Measurements from ENCODE around the gene HDHD5.

The HDHD5 gene

GRCh38 chr22:17118342-17118741, 40.7 kb downstream of the HDHD5 start:
- H3K4me3 Mint-ChIP-seq = no peak overlapping the region
- no peaks in the 10 kb centered on the region for H3K9me3 Mint-ChIP-seq
- H3K27me3 Mint-ChIP-seq = peaks cover 17% of the 10 kb centered on the region
- H3K27ac Mint-ChIP-seq = no peak overlapping the region
- H3K36me3 Mint-ChIP-seq (ENCODE audit: low read depth) = no peaks in the 10 kb centered on the region
- H3K4me1 Mint-ChIP-seq (ENCODE audit: low read depth) = peaks cover 54% of the 10 kb centered on the region

- Mint-ChIP-seq H3K36me3 (ENCODE audit: low read depth) (no peaks in the 10 kb centered on the region), H3K27me3 (peaks cover 17% of the 10 kb centered on the region), H3K27ac (no peak overlapping the region), H3K4me3 (peak overlapping the region; percentile 18), H3K4me1 (ENCODE audit: low read depth) (peaks cover 54% of the 10 kb centered on the region), H3K9me3 (no peaks in the 10 kb centered on the region)
Measured at GRCh38 chr22:17117890-17118289, 41.2 kb downstream of the HDHD5 start.

GRCh38 chr22:17117400-17117799, 41.7 kb downstream of the HDHD5 start:
- peaks cover 54% of the 10 kb centered on the region for H3K4me1 Mint-ChIP-seq (ENCODE audit: low read depth)
- H3K27me3 Mint-ChIP-seq = peaks cover 14% of the 10 kb centered on the region
- peak overlapping the region; percentile 18 for H3K4me3 Mint-ChIP-seq
- H3K9me3 Mint-ChIP-seq = no peaks in the 10 kb centered on the region
- H3K27ac Mint-ChIP-seq = peak overlapping the region; percentile 27
- no peaks in the 10 kb centered on the region for H3K36me3 Mint-ChIP-seq (ENCODE audit: low read depth)

- peak overlapping the region; percentile 74 for H3K27ac Mint-ChIP-seq
Measured at GRCh38 chr22:17116572-17117330, 42.3 kb downstream of the HDHD5 start.

GRCh38 chr22:17115945-17116565, 43.0 kb downstream of the HDHD5 start:
- Mint-ChIP-seq H3K27ac (peak overlapping the region; percentile 80), H3K9me3 (no peaks in the 10 kb centered on the region), H3K4me1 (ENCODE audit: low read depth) (peaks cover 57% of the 10 kb centered on the region), H3K4me3 (peak overlapping the region; percentile 42), H3K27me3 (peaks cover 6% of the 10 kb centered on the region), H3K36me3 (ENCODE audit: low read depth) (no peaks in the 10 kb centered on the region)

More at GRCh38 chr22:17116572-17117330, 42.3 kb downstream of the HDHD5 start:
- H3K36me3 Mint-ChIP-seq (ENCODE audit: low read depth) = no peaks in the 10 kb centered on the region
- peaks cover 54% of the 10 kb centered on the region for H3K4me1 Mint-ChIP-seq (ENCODE audit: low read depth)
- no peaks in the 10 kb centered on the region for H3K9me3 Mint-ChIP-seq
- H3K4me3 Mint-ChIP-seq = peak overlapping the region; percentile 14
- peaks cover 8% of the 10 kb centered on the region for H3K27me3 Mint-ChIP-seq

DNA sequence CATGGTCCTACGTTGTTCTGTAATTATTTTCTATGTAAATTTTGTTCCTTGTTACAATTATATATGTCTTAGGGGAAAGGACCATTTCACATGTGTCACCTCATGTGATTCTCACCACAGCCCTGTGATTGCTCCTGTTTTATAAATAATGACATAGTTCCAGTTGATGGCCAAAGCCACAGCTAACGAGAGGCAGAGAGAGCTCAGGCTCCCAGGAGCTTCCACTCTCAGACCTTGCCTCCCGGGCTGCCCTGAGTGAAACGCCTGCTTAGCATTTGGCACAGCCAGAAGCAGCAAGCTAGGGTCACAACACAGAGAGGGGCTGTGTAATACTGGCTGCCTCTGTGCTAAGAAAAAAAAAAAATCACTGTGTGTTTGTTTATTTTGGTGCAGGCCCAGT, 43.8 kb downstream of the HDHD5 start:
- Mint-ChIP-seq H3K27me3 (peaks cover 6% of the 10 kb centered on the region), H3K4me3 (no peak overlapping the region), H3K9me3 (no peaks in the 10 kb centered on the region), H3K27ac (no peak overlapping the region), H3K36me3 (ENCODE audit: low read depth) (no peaks in the 10 kb centered on the region), H3K4me1 (ENCODE audit: low read depth) (peaks cover 58% of the 10 kb centered on the region)

- peaks cover 2% of the 10 kb centered on the region for H3K36me3 Mint-ChIP-seq (ENCODE audit: low read depth)
- no peaks in the 10 kb centered on the region for H3K9me3 Mint-ChIP-seq
- peaks cover 56% of the 10 kb centered on the region for H3K4me1 Mint-ChIP-seq (ENCODE audit: low read depth)
- H3K27ac Mint-ChIP-seq = no peak overlapping the region
- H3K4me3 Mint-ChIP-seq = no peak overlapping the region
- H3K27me3 Mint-ChIP-seq = peaks cover 6% of the 10 kb centered on the region
Measured at GRCh38 chr22:17114898-17115235, 44.2 kb downstream of the HDHD5 start.

DNA sequence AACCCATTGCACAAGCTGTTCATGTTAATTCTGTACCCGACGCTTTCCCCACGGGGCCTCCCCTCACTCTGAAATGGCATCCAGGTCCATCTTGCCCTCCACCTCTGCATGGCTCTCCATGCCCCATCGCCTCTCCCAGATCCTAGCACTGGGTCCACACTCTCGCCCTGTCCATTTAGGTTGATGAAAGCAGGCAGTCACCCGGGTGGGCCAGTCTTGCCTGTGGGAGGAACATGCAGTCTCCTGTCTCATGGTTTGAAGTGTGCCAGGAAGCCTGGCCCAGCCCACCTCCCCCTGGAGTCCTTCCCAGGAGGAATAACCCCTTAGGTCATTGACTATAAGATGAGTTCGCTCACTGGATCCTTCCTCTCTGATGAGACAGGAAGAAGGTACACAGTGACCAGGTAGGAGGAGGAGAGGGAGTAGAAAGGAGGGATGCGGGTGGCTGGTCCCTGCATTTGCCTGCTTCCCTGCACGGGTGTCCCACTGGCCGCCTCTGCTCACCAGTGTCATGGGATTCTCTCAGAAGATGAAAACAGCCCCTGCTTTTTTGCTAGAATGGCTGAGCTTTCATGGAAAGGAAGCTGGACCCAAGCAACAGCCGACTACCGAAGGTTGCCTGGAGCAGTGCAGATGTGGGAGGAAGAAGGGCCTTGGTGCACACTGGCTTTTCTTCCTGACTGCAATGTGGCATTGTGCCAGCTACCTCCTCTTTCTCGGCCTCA, 44.7 kb downstream of the HDHD5 start:
- H3K36me3 Mint-ChIP-seq (ENCODE audit: low read depth) = peaks cover 3% of the 10 kb centered on the region
- no peak overlapping the region for H3K4me3 Mint-ChIP-seq
- peaks cover 55% of the 10 kb centered on the region for H3K4me1 Mint-ChIP-seq (ENCODE audit: low read depth)
- no peaks in the 10 kb centered on the region for H3K9me3 Mint-ChIP-seq
- no peak overlapping the region for H3K27ac Mint-ChIP-seq
- H3K27me3 Mint-ChIP-seq = peaks cover 6% of the 10 kb centered on the region

GRCh38 chr22:17113600-17113999, 45.5 kb downstream of the HDHD5 start:
- peaks cover under 1% of the 10 kb centered on the region for H3K27me3 Mint-ChIP-seq
- H3K36me3 Mint-ChIP-seq (ENCODE audit: low read depth) = peaks cover 3% of the 10 kb centered on the region
- no peaks in the 10 kb centered on the region for H3K9me3 Mint-ChIP-seq
- no peak overlapping the region for H3K4me3 Mint-ChIP-seq
- peaks cover 48% of the 10 kb centered on the region for H3K4me1 Mint-ChIP-seq (ENCODE audit: low read depth)
- H3K27ac Mint-ChIP-seq = no peak overlapping the region

GRCh38 chr22:17112491-17113042, 46.5 kb downstream of the HDHD5 start:
- no peak overlapping the region for H3K4me3 Mint-ChIP-seq
- peaks cover 7% of the 10 kb centered on the region for H3K36me3 Mint-ChIP-seq (ENCODE audit: low read depth)
- H3K27me3 Mint-ChIP-seq = no peaks in the 10 kb centered on the region
- H3K4me1 Mint-ChIP-seq (ENCODE audit: low read depth) = peaks cover 41% of the 10 kb centered on the region
- no peak overlapping the region for H3K27ac Mint-ChIP-seq
- H3K9me3 Mint-ChIP-seq = no peaks in the 10 kb centered on the region

- H3K36me3 Mint-ChIP-seq (ENCODE audit: low read depth) = peaks cover 16% of the 10 kb centered on the region
- H3K4me3 Mint-ChIP-seq = no peak overlapping the region
- H3K9me3 Mint-ChIP-seq = no peaks in the 10 kb centered on the region
- H3K27ac Mint-ChIP-seq = no peak overlapping the region
- H3K27me3 Mint-ChIP-seq = no peaks in the 10 kb centered on the region
- H3K4me1 Mint-ChIP-seq (ENCODE audit: low read depth) = peaks cover 41% of the 10 kb centered on the region
Measured at GRCh38 chr22:17110791-17111550, 48.1 kb downstream of the HDHD5 start.

DNA sequence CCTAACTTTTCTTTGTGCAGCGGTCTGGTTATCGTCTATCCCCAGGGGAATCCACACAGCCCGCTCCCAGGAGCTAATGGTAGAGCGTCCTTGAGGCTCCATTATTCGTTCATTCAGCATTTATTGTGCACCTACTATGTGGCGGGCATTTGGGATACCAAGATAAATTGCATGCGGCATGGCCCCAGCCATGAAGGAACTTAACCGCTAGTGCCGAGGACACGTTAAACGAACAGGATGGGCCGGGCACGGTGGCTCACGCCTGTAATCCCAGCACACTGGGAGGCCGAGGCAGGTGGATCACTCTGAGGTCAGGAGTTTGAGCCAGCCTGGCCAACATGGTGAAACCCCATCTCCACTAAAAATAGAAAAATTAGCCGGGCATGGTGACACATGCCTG, 49.1 kb downstream of the HDHD5 start:
- H3K27ac Mint-ChIP-seq = no peak overlapping the region
- H3K9me3 Mint-ChIP-seq = no peaks in the 10 kb centered on the region

DNA sequence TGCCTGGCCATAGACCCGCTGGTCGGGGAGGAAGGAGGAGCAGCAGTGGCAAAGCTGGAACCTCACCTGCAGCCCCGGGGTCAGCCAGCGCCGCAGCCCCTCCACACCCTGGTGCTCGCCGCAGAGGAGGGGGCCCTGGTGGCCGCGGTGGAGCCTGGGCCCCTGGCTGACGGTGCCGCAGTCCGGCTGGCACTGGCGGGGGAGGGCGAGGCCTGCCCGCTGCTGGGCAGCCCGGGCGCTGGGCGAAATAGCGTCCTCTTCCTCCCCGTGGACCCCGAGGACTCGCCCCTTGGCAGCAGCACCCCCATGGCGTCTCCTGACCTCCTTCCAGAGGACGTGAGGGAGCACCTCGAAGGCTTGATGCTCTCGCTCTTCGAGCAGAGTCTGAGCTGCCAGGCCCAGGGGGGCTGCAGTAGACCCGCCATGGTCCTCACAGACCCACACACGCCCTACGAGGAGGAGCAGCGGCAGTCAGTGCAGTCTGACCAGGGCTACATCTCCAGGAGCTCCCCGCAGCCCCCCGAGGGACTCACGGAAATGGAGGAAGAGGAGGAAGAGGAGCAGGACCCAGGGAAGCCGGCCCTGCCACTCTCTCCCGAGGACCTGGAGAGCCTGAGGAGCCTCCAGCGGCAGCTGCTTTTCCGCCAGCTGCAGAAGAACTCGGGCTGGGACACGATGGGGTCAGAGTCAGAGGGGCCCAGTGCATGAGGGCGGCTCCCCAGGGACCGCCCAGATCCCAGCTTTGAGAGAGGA, 49.8 kb downstream of the HDHD5 start:
- no peaks in the 10 kb centered on the region for H3K27me3 Mint-ChIP-seq
- no peaks in the 10 kb centered on the region for H3K9me3 Mint-ChIP-seq
- H3K27ac Mint-ChIP-seq = no peak overlapping the region
- peaks cover 31% of the 10 kb centered on the region for H3K36me3 Mint-ChIP-seq (ENCODE audit: low read depth)
- peaks cover 40% of the 10 kb centered on the region for H3K4me1 Mint-ChIP-seq (ENCODE audit: low read depth)
- H3K4me3 Mint-ChIP-seq = no peak overlapping the region

More for the DNA sequence above, 49.1 kb downstream of the HDHD5 start:
- Mint-ChIP-seq H3K27me3 (no peaks in the 10 kb centered on the region), H3K4me1 (ENCODE audit: low read depth) (peaks cover 40% of the 10 kb centered on the region), H3K36me3 (ENCODE audit: low read depth) (peaks cover 26% of the 10 kb centered on the region), H3K4me3 (no peak overlapping the region)
